AG08395 (cell line): ENCODE results near the gene SMPX.

Experiments used
- DNase-seq: peaks from one replicate; pipeline ENCODE4 v3.0.0; 2012; ENCODE audit warnings: mixed read lengths, low spot score

Gene SMPX

GRCh38 chrX:21656587-21657317, 101.2 kb downstream of the SMPX start:
- DNase-seq, result no peak
